ENCODE measurements around the gene ATRIP.

ATRIP gene

DNA sequence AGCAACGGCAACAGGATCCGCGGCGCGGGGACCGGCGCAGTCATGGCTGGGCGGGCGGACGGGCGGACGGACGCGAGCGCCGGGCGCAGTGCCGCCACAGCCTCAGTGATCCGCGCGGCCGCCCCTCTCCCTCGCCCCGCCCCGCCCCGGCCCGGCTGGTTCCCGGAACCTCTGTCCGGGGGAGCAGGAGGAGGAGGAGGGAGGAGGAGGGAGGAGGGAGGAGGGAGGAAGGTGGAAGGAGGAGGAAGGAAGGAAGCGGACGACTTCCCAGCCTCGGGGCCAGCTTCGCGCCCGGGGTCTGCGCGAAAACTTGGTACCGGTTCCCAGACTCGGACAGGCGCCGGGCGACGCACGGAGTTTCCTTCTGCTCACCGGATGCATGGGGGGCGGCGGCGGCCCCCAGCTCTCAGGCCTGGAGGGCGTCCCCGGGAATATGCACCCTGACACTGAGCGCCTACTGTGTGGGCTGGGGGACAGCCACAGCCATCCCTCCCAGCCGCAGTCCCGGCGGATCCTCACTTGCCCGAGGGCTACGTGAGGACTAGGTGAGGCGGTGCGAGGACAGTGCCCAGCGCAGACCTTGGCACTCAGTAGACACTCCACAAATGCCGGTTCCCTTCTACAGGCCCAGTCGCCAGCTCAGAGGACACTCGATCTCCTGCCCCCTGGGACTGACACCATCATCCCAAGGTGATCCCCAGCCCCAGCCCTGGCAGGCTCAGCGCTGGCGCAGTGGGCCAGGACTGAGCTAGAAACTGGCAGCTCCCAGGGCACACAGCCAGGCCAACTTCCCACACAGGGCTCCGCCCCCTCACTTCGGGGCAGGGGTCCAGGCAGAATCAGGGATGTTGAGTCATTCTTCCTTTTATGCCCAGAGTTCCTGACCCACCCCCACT is 57.8 kb downstream of the ATRIP start, which contains the start of gene SHISA5:
TSS of gene SHISA5 (minus strand) at position 124 of the 896 bp plus-strand sequence. CDS start at position 44, 80 bp downstream.
- DNase-seq (ENCODE audit: low read depth) = peak; percentile 57

DNA sequence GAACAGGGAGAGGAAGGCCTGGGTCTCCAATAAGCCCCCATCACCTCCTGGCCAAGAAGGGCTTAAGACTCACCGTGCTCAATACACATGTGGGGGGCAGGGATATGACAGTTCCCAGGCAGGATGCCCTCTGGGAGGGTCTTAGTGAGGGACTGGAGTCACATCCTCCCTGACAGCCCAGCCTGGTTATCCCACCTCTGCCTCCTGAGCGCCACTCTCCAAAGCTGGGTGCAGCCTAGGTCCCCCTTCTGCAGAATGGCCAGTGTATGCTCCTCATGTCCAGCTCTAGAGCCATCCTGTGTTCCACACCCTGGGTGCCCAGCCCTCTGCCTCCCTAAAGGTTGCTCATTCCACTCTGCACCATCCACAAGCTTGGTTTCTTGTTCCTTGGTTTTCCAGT is 58.6 kb downstream of the ATRIP start:
- no peak for DNase-seq (ENCODE audit: low read depth)

DNA sequence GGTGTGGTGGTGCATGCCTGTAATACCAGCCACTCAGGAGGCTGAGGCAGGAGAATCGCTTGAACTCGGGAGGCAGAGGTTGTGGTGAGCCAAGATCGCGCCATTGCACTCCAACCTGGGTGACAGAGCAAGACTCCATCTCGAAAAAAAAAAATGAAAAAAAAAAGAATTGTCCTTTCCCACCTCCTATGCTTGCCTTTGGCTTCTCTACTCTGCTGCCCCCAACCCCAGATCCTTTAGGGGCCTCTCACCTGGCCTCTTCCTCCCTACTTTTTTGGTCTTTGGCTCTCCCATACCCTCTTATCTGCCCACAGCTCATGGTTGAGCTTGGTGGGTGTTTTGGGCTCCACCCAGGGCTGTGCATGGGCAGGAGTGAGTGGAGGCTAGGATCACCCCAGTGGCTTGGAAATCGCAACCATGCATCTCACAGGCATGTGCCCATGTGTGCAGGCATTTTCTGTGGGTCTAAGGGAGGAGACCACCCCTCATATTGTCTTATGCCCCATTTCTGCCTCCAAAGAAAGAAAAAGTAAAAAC is 59.5 kb downstream of the ATRIP start:
- no peak for DNase-seq (ENCODE audit: low read depth)

DNA sequence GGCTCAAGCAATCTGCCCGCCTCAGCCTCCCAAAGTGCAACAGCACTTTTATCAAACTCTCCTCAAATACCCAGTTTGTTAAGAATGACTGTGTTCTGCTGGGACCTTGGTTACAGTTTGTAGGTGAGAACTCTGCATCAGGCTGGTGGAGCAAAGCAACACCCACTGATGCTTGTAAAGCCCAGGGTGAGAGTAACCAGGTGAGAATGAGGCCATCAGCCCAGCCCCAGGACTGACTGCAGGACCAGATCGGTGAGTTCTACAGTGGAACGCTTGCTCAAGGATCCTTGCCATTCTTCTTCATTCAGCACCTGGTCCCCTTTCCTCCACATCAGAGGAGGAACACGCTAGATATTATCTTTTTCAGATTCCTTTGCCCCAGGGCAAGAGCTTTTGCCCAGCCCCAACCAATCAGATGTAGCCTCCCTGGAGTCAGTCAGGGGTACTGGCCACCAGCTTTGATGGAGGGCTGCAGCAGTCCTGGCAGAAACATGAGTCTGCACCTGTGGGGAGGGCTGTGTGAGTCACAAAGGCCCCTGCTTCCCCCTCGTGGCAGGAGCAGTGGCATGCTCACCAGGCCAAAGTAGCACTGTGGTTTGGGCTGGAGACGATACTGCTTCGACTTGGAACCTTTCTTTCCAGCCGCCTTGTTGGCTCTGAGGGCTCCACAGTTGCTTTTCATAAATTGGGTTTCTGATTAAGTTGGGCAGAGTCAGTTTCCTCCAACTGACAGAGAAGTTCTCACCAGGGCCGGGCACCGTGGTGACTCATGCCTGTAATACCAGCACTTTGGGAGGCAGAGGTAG is 60.9 kb downstream of the ATRIP start:
- DNase-seq (ENCODE audit: low read depth) = peak; percentile 56

DNA sequence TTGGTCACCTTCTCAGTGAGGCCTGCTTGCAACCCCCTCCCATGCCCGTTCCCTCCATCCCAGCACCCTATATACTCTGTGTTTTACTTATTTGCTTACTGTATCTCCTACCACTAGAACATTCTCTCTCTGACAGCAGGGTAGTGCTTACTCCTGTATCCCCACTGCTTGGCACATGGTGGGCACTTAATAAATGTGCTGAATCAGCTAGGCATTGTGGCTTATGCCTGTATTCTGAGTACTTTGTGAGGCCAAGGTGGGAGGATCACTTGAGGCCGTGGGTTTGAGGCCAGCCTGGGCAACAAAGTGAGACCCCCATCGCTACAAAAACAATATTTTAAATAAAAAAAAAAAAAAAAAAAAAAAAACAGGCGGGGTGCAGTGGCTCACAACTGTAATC is 65.0 kb downstream of the ATRIP start:
- no peak for DNase-seq (ENCODE audit: low read depth)

DNA sequence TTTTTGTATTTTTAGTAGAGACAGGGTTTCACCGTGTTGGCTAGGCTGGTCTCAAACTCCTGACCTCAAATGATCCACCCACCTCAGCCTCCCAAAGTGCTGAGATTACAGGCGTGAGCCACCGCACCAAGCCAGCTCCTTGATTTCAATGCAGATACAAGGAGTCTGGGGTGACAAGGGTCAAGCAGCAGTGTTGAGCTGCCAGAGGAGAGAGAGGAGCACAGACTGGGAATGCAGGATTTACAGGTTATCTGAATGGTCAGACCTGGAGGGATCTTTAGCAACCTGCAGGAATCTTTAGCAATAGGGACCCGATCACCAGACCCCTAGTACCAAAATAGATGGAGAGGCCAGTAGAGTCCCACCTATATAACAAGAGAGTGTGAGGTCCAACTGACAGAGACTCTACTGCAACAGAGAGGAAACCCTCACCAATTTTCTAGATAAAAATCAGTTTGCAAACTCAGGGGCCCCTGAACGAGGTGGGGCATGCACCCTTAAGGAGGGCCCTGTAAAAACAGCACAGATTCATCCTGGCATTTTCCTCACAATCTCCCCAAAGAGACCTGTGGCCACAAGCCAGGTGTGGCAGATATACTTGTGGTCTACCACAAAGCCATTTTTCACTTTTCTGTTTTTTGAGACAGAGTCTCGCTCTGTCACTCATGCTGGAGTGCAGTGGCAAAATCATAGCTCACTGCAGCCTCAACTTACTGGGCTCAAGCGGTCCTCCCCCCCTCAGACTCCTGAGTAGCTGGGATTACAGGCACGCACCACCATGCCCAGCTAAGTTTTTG is 68.1 kb downstream of the ATRIP start:
- DNase-seq (ENCODE audit: low read depth) = peak; percentile 27

Measured in activated T-cell treated with anti-CD3 and anti-CD28 coated beads for 48 hours (primary cell).